AG04449 (cell line): ENCODE data around the gene TCFL5.
A peak's percentile ranks its signal among the peaks of the same experiment; 100 is the strongest.
"Not testable (repeated sequence)": the region's sequence is repeated elsewhere in the genome, so short reads cannot be mapped to it uniquely, and the experiment has no call there.

Experiments used
- CTCF ChIA-PET: fragments of 350-600 bp; formaldehyde crosslinking; extraction: SDS; loops from one replicate; lab custom pipeline; 2021; ENCODE audit warnings: antibody characterized with exemption; lab: Yijun Ruan, JAX
- POLR2A ChIA-PET: fragments of 400-600, 350-600 bp; formaldehyde crosslinking; extraction: SDS; loops from one replicate; lab custom pipeline; 2020; ENCODE audit warnings: antibody characterized with exemption, inconsistent platforms; lab: Yijun Ruan, JAX
- DNase-seq: peaks from one replicate; pipeline ENCODE4 v3.0.0-alpha.2; 2010; ENCODE audit warnings: low read depth, low spot score
- H3K4me3 ChIP-seq: 2 replicates; pipeline ENCODE4 v1.5.1; 2011; ENCODE audit warnings: low read depth, mild to moderate bottlenecking, control low read depth, low read length
- TF ChIP-seq, protein P1 (sequence below): IDR thresholded peaks from one replicate; pipeline ENCODE4 v1.5.1; 2011; ENCODE audit warnings: mild to moderate bottlenecking, moderate library complexity, low read length, control low read depth, inconsistent platforms; ENCODE audit not compliant: insufficient read depth; ENCODE audit errors: missing control alignments

TCFL5 gene

DNA sequence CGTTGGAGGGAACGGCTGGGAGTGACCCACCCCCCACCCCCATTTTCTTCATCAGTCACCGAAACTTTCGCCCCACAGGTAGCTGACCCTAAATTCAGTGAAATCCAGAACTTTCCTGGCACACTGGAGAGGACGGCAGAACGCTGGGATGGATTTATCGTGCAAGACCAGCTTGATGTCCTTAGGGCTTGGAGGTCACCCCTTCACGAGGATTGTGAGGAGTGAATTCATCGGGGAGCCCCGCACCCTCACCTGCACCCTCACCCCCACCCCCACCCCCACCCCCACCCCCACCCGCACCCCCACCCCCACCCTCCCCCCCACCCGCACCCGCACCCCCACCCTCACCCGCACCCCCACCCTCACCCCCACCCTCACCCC lies 13.3 kb upstream of the TCFL5 start:
- POLR2A ChIA-PET: interaction anchor here (0.7 kb wide), 1 partner anchor 13 kb away, joined by 3 read pairs; no protein-coding TSS in a partner anchor
- H3K4me3 ChIP-seq: no peak overlapping the region
- DNase-seq: no peak
- TF ChIP-seq, protein P1, sequence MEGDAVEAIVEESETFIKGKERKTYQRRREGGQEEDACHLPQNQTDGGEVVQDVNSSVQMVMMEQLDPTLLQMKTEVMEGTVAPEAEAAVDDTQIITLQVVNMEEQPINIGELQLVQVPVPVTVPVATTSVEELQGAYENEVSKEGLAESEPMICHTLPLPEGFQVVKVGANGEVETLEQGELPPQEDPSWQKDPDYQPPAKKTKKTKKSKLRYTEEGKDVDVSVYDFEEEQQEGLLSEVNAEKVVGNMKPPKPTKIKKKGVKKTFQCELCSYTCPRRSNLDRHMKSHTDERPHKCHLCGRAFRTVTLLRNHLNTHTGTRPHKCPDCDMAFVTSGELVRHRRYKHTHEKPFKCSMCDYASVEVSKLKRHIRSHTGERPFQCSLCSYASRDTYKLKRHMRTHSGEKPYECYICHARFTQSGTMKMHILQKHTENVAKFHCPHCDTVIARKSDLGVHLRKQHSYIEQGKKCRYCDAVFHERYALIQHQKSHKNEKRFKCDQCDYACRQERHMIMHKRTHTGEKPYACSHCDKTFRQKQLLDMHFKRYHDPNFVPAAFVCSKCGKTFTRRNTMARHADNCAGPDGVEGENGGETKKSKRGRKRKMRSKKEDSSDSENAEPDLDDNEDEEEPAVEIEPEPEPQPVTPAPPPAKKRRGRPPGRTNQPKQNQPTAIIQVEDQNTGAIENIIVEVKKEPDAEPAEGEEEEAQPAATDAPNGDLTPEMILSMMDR: no peak
- CTCF ChIA-PET: interaction anchor here (0.7 to 5.6 kb wide), 11 partner anchors 10 to 136 kb away, joined by 3 to 32 read pairs (median 5); partner anchors contain the start of gene TCFL5

DNA sequence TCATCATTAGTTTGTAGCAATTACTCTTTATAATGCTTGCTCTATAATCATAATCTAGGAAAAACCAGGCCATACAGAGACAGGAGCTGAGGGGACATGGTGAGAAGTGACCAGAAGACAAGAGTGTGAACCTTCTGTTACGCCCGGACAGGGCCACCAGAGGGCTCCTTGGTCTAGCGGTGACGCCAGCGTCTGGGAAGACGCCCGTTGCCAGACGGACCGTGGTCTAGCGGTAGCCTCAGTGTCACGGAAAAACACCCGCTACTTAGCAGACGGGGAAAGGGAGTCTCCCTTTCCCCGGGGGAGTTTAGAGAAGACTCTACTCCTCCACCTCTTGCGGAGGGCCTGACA lies 12.0 kb upstream of the TCFL5 start:
- POLR2A ChIA-PET, DNase-seq: not testable (repeated sequence)

DNA sequence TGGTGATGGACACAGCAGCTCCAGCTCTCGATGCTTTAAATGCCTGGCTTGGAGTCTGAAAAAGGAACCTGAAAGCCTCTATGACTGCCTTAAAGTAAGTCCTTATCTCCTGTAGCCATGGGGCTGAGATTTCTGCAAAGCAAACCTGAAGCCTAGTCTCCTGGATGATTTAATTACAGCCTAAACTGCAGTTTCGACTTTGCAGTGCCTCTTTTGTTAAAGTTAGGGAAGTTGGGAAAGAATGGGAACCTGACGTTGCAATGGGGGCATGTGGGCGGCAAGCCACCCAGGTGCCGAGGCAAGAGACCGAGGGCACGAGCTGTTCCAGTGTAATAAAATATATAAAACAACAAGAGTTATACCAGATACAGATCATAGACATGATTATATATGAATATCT lies 11.7 kb upstream of the TCFL5 start:
- POLR2A ChIA-PET: no interaction called here
- H3K4me3 ChIP-seq: no peak overlapping the region
- TF ChIP-seq, protein P1: no peak
- no peak for DNase-seq
- CTCF ChIA-PET: interaction anchor here (1.5 to 5.6 kb wide), 6 partner anchors 10 to 138 kb away, joined by 3 to 32 read pairs (median 6); partner anchors contain the start of genes BHLHE23 and TCFL5

More for the DNA sequence above, 12.0 kb upstream of the TCFL5 start:
- not testable (repeated sequence) for H3K4me3 ChIP-seq
- CTCF ChIA-PET: interaction anchor here (1.5 to 5.6 kb wide), 6 partner anchors 11 to 138 kb away, joined by 3 to 32 read pairs (median 6); partner anchors contain the start of genes BHLHE23 and TCFL5
- TF ChIP-seq, protein P1: peak; percentile 48

DNA sequence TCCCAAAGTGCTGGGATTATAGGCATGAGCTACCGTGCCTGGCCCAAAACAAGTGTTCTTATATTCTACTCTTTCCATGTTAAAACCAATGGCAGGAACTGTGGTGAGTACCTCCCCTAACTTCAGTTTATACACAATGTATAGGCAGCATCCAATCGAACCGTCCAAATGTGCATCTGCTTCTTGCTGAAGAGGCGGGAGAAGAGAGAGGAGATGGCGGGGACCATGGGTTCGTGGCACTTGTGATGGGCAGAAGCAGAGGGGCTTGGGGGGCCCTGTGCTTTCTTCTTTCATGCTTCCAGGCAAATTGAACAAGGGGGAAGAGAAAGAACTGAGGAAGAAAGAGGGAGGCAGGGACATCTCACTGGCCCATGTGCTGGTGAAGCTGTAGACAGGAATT lies 11.2 kb upstream of the TCFL5 start:
- H3K4me3 ChIP-seq: no peak overlapping the region
- POLR2A ChIA-PET: no interaction called here
- TF ChIP-seq, protein P1: no peak
- DNase-seq: no peak
- CTCF ChIA-PET: interaction anchor here (1.5 to 5.6 kb wide), 5 partner anchors 10 to 138 kb away, joined by 3 to 32 read pairs (median 7); partner anchors contain the start of genes BHLHE23 and TCFL5

DNA sequence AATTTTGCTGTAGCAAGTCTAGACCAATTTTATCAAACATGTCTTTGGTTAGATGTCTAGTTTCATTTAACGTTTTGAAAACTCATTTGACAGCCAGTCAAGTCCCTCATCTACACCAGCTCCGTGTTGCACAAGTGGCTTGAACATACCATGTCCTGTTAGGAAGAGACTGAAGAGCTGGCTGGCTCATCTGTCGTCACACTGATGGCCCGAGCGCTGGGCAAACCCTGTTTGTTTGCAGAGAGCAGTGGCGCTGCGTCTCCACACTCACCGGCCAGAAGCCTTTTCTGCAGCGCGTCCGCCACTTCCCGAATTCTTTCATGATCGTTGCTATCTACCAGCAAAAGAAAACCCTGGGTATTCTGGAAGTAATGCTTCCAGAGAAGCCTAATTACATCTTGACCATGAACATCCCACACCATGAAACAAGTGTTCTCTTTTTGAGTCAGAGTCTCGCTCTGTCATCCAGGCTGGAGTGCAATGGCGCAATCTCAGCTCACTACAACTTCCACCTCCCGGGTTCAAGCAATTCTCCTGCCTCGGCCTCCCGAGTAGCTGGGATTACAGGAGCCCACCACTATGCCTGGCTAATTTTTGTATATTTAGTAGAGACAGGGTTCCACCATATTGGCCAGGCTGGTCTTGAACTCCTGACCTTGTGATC lies 10.7 kb upstream of the TCFL5 start:
- TF ChIP-seq, protein P1: no peak
- H3K4me3 ChIP-seq: no peak overlapping the region
- CTCF ChIA-PET: interaction anchor here (1.0 to 5.6 kb wide), 8 partner anchors 9 to 139 kb away, joined by 3 to 32 read pairs (median 3); partner anchors contain the start of genes BHLHE23 and TCFL5
- POLR2A ChIA-PET: interaction anchor here (0.7 kb wide), 1 partner anchor 517 kb away, joined by 5 read pairs; no protein-coding TSS in a partner anchor
- no peak for DNase-seq

DNA sequence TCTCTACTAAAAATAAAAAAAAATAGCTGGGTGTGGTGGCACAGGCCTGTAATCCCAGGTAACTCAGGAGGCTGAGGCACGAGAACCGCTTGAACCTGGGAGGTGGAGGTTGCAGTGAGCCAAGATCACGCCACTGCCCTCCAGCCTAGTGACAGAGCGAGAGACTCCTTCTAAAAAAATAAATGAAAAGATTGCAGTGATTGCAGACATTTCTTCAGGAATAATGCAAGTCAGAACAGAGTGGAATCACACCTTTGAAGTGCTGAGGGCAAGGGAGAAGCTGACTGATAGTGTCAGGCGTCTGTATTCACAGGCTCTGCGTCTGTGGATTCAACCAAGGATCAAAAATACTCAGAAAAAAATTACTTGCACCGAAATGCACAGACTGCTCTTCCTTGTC lies 2.6 kb upstream of the TCFL5 start:
- ChIA-PET CTCF (interaction anchor here (1.2 to 4.4 kb wide), 2 partner anchors 9 to 30 kb away, joined by 3 to 32 read pairs; no protein-coding TSS in a partner anchor), POLR2A (interaction anchor here (0.7 kb wide), 1 partner anchor 35 kb away, joined by 3 read pairs; no protein-coding TSS in a partner anchor)
- DNase-seq: no peak
- H3K4me3 ChIP-seq: no peak overlapping the region
- TF ChIP-seq, protein P1: no peak
